SH-SY5Y (cell line): ENCODE measurements around the gene SUSD6.

ENCODE experiments used
- GATA2 ChIP-seq: IDR thresholded peaks from 2 replicates; pipeline ENCODE4 v1.6.1; 2011; ENCODE audit warnings: mild to moderate bottlenecking, low read depth, low read length
- GATA3 ChIP-seq: IDR thresholded peaks from 2 replicates; pipeline ENCODE4 v1.6.1; 2011; ENCODE audit warnings: low read depth, mild to moderate bottlenecking, low read length, moderate library complexity

Gene SUSD6

DNA sequence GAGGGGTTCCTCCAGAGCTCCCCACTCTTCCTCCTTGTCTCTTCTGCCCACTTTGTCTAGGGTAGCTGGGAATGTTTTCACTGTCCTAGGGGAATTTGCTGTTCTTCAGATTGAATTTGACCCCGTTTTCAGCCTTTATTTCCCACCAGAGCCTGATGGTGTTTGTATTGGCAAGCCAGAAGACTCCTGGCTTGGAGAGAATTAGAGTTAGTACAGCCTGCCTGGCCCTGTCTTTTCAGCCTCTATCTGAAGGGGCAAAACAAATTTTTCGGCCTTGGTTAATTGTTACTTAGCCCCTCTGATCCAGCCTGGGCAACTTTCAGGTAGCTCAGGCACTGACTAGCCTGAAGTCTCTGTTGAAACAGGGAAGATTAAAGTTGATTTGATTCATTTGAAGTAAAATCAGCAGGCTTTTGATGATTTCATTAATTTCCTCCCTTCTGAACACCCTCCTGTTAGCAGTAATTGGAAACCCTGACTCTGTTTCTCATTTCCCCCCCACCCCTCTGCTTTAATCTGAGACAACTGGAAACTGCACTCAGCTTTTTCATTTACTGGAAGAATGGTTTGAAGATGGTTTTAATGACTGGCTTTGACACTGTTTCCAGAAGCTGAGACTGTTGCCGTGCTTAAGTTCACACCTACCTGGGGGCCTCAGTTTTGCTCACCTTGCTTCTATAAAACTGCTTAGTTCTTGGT, 63.3 kb downstream of the SUSD6 start:
- TF ChIP-seq GATA3: no peak
- TF ChIP-seq GATA2: no peak

DNA sequence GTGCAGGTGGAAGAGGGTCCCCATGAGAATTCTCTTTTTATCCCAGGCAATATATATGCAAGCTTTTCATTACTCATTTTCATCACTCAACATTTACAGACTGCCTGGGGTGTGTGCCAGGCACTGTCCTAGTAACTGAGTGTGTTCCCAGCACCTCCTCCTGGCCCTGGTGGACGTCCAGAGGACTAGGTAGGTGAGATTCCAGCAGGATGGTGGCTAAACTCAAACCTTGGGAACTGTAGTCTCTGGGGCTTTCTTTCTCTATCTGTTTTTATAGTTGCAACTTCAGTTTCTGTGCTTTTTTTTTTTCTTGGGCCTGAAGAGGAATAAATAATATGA, 63.8 kb downstream of the SUSD6 start:
- TF ChIP-seq GATA3: no peak
- no peak for TF ChIP-seq GATA2

DNA sequence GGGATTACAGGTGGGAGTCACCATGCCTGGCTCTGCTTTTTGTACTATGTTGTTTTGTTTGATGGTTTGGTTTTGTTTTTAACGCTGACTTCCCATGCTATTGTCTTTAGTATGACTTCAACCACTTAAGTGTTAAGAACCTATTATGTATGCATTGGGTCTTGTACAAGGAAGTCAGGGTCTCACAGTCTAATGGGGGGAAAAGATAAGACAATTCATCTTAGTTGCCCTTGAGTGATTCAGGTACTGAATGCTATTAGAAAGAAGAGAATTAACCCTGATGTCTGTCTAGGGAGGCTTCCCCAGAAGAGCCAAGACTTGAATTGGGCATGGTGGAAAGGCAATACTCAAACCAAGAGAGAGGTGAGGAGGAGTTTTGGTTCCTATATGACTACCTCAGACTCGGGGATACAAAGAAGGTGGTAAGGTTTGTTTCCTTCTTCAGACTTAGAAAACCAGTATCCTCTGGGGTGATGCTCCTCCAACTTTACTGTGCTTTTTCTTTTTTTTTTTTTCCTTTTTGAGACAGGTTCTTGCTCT, 64.6 kb downstream of the SUSD6 start:
- TF ChIP-seq GATA2 (no peak), GATA3 (no peak)

DNA sequence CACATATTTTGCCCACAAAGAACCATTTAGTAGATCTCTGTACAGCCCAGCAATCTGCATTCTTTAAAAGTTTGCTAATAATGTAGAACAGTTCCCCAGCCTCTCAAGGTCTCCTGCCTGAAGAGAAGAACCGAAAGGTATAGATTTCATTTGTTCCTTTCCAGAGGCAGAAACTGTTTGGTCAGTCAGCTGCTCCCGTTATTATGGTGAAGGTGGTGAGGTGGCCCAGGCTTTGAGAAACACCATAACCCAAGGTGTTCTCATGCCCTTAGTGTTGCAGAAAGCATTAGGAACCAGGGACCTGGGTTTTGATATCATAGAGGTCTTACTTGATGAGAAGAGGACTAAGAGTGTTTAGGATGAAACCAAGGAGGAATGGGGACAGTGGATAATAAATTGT, 65.3 kb downstream of the SUSD6 start:
- TF ChIP-seq GATA3: no peak
- no peak for TF ChIP-seq GATA2

DNA sequence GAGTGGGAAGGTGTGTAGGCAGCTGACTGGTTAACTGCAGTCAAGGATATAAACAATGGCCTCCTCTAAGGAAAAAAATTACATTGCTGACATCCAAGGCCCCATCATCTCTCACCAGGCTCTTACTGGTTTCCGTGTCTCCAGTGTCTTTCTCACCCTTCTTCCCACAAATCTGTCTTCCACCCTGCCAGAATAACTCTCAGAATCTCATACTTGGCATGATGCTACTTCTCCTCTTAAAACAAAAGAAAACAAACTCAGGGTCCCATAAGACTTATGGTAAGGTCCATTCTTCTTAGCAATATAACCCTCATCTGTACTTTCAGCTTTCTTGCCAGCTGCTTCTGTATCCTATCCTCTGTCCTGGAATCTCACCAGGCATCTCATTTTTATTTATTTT, 68.9 kb downstream of the SUSD6 start:
- no peak for TF ChIP-seq GATA2
- TF ChIP-seq GATA3: no peak

DNA sequence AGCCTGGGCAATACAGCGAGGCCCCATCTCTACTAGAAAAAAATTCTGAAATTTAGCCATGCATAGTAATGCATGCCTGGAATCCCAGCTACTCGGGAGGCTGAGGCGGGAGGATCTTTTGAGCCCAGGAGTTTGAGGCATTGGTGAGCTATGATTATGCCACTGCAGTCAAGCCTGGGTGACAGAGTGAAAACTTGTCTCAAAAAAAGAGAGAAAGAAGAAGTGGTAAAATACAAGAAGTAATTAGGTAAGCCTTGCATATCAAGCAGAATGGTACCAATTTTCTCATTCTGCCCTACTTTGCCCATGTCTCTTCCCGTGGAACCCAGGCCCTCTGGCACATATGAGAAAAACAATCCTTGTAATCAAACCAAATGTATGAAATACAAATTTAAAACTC, 70.7 kb downstream of the SUSD6 start:
- TF ChIP-seq GATA3 (no peak), GATA2 (no peak)

DNA sequence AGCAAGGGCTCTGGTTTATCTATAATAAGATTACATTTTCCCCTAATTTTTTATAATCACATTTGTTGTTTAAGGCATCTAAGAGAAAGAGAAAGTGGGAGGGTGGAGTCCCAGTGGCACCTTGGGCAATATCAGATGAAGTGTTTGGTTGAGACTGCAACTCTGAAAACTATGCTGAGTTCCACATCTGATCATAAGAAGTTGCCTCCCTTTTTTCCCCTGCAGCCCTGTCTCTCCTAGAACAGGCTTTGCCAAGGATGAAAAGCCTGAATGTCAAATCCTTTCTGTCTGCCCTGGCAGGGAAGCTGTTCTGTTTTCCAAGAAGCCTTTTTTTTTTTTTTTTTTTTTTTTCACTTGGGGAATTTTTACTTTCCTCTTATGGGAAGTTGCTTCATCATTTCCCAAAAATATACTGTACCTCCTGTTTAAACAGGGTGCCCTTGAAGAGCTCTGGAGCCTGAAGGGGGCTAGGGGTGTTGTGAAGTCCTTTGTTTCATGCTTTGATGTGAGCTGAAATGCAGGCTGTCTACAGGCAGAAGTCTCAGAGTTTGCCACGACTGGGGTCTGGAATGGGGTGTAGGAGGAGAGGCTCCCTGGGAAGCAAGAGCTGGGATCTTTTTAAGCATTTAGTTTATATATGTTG, 71.3 kb downstream of the SUSD6 start:
- TF ChIP-seq GATA3: no peak

DNA sequence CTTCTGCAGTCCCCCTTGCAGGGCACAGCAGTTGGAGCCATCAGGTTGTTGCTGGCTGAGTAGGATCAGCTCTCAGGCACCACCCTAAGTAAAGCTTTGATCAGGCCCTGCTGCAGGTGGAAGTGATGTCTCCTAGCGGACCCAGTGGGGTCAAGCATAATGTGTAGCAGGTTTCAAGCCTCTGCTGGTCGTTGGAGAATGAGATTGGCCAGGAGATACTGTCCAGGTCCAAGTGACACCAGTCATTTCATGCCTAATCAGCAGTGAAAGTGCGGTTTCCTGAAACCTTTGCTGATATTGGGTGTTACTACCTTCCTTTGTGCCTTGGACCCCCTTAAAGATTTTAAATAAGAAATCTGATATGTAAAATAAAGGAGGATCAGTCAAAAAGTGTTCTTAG, 72.6 kb downstream of the SUSD6 start:
- no peak for TF ChIP-seq GATA2
- no peak for TF ChIP-seq GATA3

DNA sequence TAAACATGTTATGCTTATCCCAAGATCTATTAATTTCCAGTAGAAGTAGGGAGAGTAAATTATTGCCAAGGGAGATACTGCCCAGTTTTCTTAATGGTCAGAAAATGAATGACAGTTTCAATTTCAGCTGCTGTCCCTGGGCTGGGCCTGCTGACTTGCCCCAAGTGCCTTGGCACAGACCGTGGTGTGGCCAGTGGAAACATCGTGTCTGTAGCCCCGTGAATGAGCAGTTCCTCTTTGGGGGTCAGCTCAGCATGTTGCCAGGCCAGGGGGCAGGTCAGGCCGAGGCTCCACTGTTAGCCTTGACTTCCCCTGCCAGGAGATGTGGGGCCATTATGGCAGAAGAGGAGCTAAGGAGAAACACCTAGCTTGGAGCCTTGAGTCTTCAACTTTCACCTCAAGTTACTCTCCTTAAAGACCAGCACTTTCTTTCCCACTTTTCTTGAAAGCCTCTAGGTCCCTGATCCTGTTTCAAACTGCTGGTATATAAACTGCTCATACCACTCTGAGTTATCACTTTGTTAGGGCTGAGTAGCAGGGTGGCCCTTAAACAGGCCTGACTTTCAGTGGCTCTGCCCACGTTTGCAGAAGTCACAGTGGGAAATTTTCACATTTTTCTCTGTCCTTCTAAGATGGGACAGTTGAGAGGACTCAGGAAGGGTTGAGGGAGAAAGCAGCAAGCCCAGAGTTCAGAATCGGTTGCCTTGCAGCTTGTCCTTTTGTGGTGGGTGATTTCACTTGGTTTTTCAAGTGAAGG, 73.2 kb downstream of the SUSD6 start:
- no peak for TF ChIP-seq GATA3
- no peak for TF ChIP-seq GATA2

DNA sequence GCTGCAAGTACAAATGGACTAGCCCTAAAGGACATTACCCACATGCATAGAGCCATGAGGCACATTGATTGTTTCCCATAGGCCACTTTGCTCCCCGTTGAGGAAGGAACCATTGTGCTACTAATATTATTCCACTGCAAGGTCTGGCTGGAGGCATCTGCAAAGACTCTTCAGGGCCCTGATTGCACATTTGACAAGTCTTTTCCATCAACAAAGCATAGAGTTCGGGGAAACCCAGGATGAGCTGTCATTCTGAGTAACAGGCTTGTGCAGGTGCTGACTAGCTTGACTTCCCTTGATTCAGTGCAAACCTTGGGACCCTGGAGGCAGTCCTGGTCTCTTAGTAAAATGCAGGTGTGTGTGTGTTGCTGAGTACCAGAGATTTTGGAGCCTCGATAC, 73.8 kb downstream of the SUSD6 start:
- TF ChIP-seq GATA3 (no peak), GATA2 (no peak)

DNA sequence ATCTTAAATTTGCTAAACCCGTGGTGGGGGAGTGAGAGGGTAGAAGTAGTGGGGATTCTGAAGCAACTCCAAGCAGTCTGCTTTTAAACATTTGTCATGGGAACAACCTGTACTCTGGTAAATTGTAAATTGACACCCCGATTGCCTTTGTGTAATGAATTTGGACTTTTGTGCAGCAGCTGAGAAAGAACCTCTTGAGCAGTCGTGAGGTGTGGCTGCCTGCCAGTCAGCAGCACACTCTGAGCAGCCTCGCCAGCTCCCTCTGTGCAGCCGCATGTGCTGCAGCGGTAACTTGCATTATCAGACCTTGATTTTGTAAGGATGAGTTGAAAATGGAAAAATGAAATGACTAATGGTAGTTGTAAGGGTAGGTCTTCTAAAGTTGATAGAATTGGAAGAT, 74.3 kb downstream of the SUSD6 start:
- TF ChIP-seq GATA3 (no peak), GATA2 (no peak)

DNA sequence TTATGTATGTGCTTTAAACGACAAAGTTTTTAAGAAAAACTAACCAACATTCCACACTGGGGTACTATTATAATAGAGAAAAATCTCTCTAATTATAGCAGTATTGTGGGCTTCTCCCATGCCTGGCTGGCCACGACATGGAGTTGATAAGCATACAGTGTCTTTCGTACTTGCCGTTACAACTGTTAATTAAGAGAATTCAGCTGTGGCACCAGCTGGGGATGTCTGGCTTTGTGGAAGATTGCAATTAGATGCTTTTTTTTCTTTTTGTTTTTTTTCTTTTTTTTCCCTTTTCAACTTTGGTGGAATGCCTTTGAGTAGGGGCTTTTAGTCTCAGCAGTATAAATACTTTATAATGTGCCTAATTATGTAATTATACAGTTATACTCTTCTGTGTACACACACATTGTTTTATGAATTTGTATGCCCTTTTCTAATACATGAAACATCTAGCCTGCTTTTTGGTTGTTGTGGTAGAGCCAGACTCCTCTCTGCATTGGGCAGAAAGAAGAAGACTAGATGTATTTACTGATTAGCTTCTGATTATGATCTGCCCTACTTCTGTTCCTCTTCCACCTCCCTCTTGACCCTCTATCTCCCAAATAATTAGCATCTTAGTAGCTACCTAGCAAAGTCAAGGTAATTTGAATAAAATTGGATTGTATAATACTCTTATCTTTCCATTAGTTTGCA, 76.4 kb downstream of the SUSD6 start:
- peak; percentile 66 for TF ChIP-seq GATA3
- TF ChIP-seq GATA2: peak; percentile 56; the same call in 1 of the 2 replicates

DNA sequence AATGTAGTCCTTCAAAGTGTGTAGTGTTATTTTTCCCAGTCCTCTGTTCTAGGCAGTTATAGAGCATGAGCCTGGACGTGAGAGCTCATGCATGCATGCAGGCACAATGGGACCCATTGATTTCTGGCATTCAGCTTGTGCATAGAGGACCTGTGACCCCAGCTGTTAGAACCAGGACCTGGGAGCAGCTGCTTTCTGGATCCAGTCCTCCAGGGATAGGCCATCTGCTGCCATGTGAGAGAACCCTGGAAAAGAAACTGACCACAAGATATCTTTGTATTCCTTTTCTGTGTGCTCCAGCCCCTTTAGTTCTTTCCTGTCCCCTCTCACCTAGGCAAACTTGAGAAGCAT, 76.9 kb downstream of the SUSD6 start:
- TF ChIP-seq GATA2 (no peak), GATA3 (no peak; the same call in 1 of the 2 replicates)

DNA sequence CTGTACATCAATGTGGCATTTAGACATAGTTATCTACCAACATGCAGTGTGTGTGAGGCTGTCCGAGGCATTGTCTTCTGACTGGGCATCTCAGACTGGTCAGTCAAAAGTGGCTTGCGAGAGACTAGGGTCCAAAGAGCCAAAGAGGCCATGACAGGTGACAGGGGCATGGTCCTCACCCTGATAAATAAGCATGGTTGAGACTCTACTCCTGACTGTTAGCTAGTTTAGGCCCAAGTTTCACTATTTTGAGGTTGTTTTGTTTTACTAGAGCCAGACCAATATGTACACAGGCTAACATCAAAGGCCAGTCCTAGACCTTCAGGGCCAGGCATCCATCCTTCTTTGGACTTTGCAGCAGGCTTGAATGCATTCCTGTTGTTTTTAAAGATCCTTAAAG, 78.6 kb downstream of the SUSD6 start:
- TF ChIP-seq GATA2 (no peak), GATA3 (no peak)

DNA sequence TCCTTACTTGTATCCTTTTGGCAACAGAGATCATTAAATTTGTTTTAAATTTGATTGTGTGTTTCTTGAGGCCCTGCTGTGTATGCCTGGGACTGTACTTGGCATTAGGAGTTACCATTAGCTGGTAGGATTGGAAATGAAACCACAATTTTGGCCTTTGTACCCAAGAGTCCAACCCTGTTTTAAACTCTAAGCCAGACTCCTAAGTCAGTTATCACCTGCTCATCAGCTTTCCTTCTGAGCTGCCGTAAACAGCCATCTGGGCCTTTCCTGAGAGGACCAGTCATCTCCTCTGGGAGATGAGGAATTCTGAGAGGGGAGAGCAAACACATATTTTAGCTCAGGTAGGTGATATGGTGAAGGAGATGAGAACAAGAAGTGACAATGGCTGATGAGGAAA, 81.2 kb downstream of the SUSD6 start:
- TF ChIP-seq GATA2 (no peak), GATA3 (no peak)
